GM12872 (cell line): ENCODE data around the gene GCA.

Experiments
- TF ChIP-seq, protein P1 (sequence below): IDR thresholded peaks from 3 replicates; pipeline ENCODE4 v1.5.1; 2011; ENCODE audit warnings: low read depth, mild to moderate bottlenecking, low read length, moderate library complexity; ENCODE audit not compliant: insufficient read depth

GCA gene

DNA sequence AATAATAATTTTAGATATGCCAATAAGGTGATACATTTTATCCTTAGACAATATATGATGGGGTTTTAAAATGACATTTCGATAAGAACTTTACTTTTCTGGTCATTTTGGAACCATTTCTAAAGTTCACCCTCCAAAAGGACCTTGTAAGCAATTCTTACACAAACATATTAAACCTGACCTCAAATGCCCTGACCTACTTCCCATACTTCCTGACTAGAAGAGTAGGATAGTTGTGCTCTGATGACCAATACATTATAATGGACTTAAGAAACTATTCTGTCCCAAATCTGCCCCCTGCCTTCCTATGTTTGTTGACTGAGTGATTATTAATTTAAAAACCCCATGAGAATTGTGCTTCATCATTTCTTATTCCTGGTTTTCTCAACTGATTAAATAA lies 24.6 kb downstream of the GCA start:
- TF ChIP-seq, protein P1, sequence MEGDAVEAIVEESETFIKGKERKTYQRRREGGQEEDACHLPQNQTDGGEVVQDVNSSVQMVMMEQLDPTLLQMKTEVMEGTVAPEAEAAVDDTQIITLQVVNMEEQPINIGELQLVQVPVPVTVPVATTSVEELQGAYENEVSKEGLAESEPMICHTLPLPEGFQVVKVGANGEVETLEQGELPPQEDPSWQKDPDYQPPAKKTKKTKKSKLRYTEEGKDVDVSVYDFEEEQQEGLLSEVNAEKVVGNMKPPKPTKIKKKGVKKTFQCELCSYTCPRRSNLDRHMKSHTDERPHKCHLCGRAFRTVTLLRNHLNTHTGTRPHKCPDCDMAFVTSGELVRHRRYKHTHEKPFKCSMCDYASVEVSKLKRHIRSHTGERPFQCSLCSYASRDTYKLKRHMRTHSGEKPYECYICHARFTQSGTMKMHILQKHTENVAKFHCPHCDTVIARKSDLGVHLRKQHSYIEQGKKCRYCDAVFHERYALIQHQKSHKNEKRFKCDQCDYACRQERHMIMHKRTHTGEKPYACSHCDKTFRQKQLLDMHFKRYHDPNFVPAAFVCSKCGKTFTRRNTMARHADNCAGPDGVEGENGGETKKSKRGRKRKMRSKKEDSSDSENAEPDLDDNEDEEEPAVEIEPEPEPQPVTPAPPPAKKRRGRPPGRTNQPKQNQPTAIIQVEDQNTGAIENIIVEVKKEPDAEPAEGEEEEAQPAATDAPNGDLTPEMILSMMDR: no peak

DNA sequence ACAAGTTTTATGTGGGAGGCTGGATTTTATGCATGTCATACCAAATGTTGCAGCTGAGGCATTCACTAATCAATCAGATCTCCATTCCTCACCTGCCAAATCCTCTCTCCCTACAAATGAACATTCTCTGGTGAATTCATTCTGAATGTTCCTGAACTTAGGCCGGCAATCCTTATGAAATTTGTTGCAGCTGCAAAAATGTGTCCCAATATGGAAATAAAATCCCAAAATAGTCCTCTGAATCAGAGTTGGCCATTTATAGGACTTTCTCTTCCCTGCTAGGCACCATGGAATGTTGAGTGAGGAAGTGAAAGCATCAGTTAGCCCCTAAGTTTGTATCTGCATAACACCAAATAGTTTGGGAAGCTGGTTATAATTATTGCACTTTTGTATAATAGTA lies 25.6 kb downstream of the GCA start:
- TF ChIP-seq, protein P1: no peak

DNA sequence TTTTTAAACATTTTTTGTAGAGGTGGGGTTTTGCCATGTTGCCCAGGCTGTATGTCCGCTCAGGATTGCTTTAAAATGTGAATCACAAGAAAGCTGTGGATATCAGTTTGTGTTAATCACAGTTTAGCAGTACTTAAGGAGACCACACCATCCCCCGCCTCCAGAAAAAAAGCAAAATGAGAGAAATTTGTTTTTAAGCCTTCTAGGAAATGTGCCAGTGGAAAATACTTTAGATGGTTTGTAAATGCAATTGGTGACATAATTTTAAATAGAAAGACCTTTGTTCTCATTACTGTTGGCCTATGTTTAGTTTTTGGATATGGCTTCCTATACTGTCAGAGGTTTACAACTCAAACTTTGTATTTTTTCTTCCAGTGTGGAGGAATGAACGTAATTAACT lies 27.0 kb downstream of the GCA start:
- TF ChIP-seq, protein P1: no peak

DNA sequence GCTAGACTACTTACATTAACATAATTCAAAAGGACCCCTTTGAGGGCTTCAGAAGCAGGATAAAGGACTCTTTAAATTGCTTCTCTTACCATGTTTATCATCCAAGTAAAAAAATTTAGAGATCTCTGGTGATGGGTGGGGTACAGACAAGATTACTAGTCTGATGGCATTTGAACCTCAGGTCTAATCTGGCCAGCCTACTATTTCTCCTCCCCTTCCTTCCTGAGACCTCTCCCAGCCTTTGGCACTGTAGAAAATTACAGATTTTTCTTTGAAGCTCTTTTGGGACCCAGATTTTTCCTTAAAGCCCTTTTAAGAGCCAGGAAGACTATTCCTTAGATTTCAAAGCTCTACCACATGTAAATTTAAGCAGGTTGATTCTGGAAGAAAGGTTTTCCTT lies 28.9 kb downstream of the GCA start:
- TF ChIP-seq, protein P1: no peak

DNA sequence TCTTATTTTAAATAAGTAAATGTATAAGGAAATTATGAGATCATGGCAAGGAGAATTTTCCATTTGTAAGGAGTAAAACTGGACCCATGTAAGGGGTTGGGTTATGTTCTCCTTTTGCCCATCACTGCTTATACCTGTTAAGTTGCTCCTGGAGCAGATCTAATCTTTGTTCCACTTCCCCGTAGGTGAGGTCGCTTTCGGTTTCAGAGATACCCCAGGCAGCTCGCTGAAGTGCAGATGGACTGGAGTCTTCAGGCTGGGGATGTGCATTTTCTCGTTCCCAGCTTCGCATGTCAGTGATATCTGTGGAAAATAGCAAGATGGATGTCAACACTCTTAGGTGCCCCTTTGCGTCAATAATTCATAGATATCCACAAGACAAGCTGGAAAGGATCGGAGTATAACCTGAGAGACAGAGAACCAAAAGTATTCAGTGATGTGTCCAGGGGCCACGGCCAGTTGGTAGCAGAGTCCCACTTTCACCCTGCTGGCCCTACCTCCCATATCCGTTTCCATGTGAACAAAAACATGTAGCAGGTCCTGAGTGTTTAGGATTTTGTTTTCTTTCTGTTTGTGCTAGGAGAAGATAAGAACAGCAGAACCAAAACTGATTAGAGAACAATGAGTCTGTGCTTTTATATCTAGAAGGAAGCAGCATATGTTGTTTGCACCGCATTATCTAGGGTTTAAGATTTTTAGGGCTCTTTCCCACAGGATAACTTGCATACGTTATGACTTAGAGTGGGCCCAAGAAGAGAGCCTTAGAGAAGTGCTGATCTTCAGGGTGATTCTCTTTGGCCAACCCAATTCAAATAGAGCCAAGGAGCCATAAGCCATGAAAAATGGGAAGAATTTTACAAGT lies 36.0 kb downstream of the GCA start:
- TF ChIP-seq, protein P1: no peak

DNA sequence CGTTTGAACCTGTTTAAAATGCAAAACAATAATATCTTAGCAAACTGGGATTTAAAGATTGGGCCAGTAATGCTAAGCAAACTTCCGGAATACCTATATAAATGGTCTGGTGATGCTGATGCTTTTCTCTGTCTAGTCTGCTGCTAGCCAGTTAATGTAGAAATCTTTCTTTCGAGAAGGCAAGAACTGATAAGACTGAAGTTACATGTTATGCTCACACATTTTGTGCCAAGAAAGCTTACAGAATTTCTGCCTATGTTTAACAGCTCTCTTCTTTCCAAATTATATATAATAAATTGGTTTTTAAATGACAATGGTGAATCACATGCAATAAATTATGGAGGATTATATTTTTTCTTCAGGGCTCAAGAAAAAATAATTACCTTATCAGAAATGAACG lies 37.9 kb downstream of the GCA start:
- TF ChIP-seq, protein P1: no peak

DNA sequence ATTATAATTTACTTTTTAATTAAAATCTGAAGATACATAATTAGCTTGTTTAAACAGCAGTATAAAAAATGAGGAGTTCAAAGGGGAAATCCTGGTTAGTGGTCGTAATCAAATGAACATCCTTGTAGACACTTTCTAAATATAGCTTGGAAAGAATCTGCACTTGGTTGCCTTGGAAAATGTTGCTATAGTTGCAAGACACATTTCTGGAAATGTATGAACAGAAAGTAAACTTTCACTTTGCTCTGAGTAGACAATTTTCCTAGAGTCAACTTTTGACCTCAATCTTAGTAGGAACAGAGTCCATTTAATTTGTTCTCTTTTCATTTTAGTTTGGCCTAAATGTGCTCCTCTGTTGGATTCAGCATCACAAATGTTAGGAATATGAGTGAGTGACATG lies 38.3 kb downstream of the GCA start:
- TF ChIP-seq, protein P1: no peak
